NCI-H2171 treated with DMSO at 0.1 percent for 48 hours (cell line): ENCODE results near the gene ITGB5.

Source experiments
- DNase-seq: peaks from one replicate; lab custom pipeline; 2025; lab: John Stamatoyannopoulos, UW

Gene ITGB5

GRCh38 chr3:124893526-124893925 is 6.4 kb upstream of the ITGB5 start:
- no peak for DNase-seq

- DNase-seq: no peak
Observed at GRCh38 chr3:124890573-124891190, 3.5 kb upstream of the ITGB5 start.

- no peak for DNase-seq
Observed at GRCh38 chr3:124888482-124889441, 1.6 kb upstream of the ITGB5 start.

GRCh38 chr3:124887932-124888298 is 750 bp upstream of the ITGB5 start:
- DNase-seq: no peak

GRCh38 chr3:124886168-124887056 is 753 bp downstream of the ITGB5 start:
- peak; percentile 25 for DNase-seq

- DNase-seq: no peak
Observed at GRCh38 chr3:124885466-124886167, 1.5 kb downstream of the ITGB5 start.

- DNase-seq: no peak
Observed at GRCh38 chr3:124884474-124885101, 2.6 kb downstream of the ITGB5 start.

- no peak for DNase-seq
Observed at GRCh38 chr3:124883766-124884473, 3.2 kb downstream of the ITGB5 start.

GRCh38 chr3:124882816-124883747 is 4.1 kb downstream of the ITGB5 start:
- no peak for DNase-seq

GRCh38 chr3:124881976-124882697 is 5.0 kb downstream of the ITGB5 start:
- no peak for DNase-seq

GRCh38 chr3:124879337-124879680 is 7.9 kb downstream of the ITGB5 start:
- DNase-seq: no peak

- DNase-seq: no peak
Observed at GRCh38 chr3:124878561-124879336, 8.4 kb downstream of the ITGB5 start.

GRCh38 chr3:124877674-124878073 is 9.5 kb downstream of the ITGB5 start:
- no peak for DNase-seq

GRCh38 chr3:124876401-124876878 is 10.7 kb downstream of the ITGB5 start:
- DNase-seq: no peak

GRCh38 chr3:124873226-124873625 is 13.9 kb downstream of the ITGB5 start:
- no peak for DNase-seq

GRCh38 chr3:124867511-124867910 is 19.7 kb downstream of the ITGB5 start:
- DNase-seq: no peak

GRCh38 chr3:124862006-124862405 is 25.2 kb downstream of the ITGB5 start:
- no peak for DNase-seq

- DNase-seq: no peak
Observed at GRCh38 chr3:124861041-124861440, 26.1 kb downstream of the ITGB5 start.
